Stimulated activated CD8-positive, alpha-beta memory T cell treated with anti-CD3 and anti-CD28 coated beads, Interleukin-15, amount 100 ng/mL, for 24 hours (primary cell): Measurements from ENCODE around the gene TAPBP.
"Not testable (repeated sequence)": the region's sequence is repeated elsewhere in the genome, so short reads cannot be mapped to it uniquely, and the experiment has no call there.

ENCODE experiments used
- DNase-seq: peaks from one replicate; pipeline ENCODE4 v3.0.0-alpha.2; 2020; ENCODE audit warnings: low read depth

TAPBP gene

DNA sequence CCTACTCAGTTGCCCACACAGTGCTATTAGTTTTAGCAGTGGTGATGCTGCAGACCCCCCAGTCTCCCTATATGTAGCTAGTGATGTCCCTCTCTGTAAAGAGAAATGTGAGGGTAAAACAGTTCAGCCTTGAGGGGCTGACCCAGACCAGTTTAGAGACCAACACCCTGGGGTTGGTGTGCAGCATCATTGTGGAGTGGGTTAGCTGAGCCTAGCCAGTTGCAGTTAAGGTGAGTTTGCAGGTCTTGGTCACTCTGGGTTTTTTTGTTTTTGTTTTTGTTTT lies 37.4 kb downstream of the TAPBP start:
- no peak for DNase-seq

DNA sequence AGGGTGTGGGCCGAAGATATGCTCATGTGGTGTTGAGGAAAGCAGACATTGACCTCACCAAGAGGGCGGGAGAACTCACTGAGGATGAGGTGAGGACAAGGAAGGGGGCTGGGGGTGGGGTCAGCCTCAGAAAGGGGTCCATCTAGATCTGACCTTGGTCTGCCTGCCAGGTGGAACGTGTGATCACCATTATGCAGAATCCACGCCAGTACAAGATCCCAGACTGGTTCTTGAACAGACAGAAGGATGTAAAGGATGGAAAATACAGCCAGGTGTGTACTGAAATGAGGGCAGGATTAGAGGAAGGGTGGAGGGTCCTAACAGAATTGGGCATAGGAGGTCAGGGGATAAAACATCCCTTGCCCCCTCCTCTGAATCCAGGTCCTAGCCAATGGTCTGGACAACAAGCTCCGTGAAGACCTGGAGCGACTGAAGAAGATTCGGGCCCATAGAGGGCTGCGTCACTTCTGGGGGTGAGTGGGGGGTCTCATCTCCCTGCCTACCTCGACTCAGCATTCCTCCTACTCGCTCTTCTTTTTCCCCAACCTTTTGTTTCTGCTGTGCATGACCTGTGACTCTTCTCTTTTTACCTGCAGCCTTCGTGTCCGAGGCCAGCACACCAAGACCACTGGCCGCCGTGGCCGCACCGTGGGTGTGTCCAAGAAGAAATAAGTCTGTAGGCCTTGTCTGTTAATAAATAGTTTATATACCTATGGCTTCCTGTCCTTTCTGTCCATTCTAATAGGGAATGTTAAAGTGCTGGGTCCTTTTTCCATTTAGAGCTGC lies 37.9 kb downstream of the TAPBP start:
- not testable (repeated sequence) for DNase-seq

DNA sequence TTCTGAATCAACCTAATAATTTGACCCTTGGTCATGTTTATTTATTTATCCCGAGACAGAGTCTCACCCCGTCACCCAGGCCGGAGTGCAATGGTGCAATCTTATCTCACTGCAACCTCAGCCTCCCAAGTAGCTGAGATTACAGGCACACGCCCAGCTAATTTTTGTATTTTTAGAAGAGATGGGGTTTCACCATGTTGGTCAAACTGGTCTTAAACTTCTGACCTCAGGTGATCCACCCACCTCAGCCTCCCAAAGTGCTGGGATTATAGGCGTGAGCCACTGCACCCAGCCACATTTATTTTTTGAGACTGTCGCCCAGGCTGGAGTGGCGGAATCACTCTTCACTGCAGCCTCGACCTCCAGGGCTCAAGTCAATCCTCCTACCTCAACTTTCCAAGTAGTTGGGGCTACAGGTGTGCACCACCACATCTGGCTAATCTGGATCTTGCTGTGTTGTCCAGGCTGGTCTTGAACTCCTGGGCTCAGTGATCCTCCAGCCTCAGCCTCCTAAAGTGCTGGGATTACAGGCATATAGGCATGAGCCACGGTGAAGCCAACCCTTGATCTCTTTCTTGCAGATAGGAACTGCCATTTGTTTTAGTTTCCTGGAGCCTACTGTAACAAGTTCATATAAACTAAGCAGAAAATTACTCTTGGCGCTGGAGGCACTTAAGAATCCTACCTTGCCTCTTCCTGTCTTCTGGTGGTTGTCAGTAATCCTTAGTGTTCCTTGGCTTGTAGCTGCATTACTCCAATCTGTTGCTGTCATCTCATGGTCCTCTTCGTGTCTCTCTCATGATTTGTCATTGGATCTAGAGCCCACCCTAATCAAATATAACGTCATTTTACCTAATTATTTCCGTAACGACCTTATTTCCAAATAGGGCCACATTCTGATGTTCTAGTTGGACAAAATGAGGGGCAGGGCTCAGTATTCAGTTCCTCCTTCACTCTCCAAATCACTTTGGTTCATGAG lies 39.7 kb downstream of the TAPBP start:
- no peak for DNase-seq

DNA sequence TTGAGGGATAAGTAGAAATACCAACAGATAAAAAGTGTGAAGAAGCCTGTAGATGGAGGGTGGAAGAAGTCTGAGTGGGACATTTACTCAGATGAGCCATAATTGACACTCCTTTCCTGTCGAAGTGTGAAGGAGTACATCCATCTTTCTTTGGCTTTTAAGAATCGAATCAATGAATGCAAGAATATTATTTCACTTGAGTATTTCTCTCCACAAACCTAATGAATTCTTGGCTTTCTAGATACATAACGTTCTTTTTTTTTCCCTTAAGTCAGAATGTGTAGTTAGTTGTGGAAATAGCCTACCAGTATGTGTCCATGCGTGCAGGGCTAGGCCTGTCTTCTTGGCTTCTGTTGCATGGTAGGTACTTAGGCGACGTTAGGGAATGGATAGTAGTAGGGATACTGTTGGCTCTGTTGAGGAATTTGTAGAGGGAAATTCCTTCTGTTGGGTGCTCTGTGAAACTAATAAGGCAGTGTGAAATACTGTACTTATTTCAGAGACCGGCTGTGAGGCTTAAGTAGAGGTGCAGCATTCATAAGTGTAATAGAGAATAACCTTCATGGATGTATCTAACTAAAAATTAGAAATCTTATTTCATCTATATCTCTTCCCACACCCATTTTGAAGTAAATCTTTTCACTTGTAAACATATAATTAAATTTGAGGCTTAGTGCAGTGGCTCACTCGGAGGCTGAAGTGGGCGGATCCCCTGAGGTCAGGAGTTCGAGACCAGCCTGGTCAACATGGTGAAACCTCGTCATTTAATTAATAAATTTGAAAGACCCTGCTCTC lies 40.6 kb downstream of the TAPBP start:
- no peak for DNase-seq

DNA sequence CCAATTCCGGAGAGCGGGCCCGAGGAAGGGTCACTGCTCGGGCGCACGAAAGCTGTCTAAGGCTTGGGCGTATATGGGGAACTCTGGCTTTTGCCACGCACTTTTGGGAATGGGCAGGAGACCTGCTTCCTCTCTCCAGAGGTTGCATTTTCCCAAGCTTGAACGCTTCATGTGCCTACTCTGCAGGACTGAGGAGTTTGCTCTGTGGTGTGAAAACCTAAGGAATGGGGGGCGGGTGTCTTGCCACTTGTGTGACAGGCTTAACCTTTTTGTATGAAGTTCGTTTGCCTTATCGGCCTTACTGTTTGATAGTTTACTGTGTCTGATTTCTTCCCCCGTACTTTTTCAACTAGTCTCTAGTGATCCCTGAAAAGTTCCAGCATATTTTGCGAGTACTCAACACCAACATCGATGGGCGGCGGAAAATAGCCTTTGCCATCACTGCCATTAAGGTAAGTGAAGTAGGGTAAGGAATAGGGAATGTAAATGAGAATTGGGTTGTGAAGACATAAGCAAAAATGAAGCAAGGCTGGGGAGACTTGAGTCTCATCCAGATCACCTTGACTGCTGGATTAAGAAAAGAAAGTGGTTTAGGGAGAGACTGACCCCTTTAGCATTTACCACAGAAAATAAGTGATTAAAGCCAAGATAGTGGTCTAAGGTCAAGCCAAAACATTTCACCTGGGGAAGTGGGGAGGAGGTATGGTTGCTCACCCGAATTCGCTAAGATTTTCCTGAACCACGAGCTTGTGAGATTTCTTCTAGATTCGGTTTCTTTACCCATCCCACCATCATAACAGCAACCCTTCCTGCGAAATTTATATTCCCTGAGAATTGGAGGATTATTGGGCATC lies 41.4 kb downstream of the TAPBP start:
- no peak for DNase-seq

DNA sequence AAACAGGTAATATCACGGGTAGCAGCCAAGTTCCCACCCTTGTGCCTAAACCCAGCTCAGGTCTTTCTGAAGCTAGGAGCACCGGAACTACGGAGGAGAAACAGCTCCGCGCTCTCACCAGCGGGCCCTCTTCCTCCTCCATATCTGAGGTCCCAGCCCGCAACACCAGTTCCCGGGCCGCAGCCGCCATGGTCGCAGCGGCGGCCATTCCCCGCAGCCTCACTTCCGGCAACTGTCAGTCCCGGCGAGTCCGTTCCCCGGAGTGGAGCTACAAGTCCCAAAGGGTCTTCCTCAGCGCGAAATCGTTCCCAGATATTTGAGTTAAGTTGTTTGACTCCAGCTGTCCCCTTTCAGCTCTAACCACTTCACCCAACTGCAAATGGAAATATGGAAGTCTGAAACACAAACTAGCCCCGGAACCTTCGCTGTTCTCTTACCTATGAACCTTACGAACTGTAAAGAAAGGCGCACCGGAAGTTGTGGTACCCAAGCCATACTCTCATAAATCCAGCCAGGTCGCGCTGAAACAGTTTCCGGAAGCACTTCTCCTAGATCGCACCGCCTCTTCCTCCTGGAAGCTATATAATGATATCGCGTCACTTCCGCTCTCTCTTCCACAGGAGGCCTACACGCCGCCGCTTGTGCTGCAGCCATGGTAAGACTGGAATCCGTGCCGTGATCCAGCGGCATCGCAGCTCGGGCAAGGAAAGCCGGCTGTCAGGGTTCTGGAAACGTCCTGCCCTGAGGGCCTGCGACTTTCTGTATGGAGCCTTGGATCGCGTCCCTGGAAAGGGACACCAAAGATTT lies 42.2 kb downstream of the TAPBP start, which contains the start of the genes RPS18 and VPS52:
Gene RPS18, plus strand, starts transcription at position 608 of the 807 bp plus-strand sequence. Its CDS starts 45 bp downstream, at position 653.
Gene VPS52, minus strand, starts transcription at position 409 of the 807 bp plus-strand sequence. Its CDS starts 201 bp downstream, at position 208.
- DNase-seq, result peak; percentile 74

DNA sequence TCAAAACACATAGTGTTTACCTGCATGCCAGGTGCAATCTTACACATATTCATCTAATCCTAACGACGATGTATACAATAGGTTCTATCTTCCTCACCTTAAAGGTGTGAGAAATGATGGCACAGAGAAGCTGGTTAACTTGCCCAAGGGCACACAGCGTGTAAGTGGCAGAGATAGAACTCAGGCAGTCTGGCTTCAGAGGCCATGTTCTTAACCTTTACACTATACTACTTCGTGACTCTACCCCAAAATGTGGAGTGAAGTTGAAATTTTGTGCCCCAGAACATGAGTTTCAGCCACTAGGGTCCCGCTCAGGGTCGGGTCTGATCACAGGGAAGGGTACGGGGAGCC lies 42.8 kb downstream of the TAPBP start:
- no peak for DNase-seq

DNA sequence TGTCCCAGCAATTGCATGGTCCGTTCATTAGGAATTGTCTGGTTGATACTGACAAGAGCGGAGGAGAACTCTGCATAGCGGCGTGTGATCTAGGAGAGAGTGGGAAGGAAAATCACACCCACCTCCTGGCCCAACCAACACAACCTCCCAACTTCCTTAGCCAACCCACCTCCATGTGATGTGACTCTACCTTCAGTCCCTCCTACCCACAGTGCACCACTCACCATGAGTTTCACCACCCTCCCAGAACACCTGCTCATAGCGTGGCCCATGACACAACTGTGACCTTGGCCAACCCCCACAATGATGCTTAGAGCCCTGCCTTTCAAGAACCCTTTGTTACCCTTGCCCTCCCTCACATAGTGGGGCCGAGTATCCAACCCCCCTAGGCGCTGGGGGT lies 49.9 kb downstream of the TAPBP start:
- DNase-seq, result no peak

DNA sequence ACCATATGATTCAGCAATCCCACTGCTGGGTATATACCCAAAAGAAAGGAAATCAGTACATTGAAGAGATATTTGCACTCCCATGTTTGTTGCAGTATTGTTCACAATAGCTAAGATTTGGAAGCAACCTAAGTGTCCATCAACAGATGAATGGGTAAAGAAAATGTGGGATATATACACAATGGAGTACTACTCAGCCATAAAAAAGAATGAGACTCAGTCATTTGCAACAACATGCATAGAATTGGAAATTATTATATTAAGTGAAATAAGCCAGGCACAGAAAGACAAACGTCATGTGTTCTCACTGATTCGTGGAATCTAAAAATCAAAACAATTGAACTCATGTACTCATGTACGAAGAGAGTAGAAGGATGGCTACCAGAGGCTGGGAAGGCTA lies 51.4 kb downstream of the TAPBP start:
- not testable (repeated sequence) for DNase-seq

DNA sequence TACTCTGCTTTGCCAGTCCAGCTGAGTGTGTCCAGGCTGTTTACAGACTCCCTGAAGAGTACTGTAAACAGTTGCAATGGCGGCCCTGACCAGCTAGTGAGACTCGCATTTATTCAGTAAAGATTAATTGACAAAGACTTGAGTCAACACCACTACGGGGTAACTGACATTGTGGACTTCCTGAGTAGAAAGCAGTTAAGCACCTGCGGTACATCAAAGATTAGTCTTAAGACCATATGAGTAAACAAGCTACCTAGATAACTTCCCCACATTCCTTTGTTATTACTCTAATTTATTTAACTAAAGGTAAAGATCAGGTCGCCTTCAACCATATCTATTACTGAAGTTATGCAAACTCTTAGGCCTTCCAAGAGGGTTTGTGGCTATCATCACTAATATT lies 54.8 kb downstream of the TAPBP start:
- no peak for DNase-seq

DNA sequence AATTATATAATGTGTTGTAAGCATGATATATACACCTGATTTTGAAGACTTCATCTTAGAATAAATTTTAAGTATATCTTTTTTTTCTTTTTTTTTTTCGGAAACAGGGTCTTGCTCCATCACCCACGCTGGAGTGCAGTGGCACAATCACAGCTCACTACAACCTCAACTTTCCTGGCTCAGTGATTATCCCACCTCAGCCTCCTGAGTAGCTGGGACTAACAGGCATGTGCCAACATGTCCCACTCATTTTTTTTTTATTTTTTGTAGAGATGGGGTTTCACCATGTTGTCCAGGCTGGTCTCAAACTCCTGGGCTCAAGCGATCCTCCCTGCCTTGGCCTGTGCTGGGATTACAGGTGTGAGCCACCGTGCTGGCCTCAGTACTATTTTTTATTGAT lies 59.3 kb downstream of the TAPBP start:
- DNase-seq, result no peak

DNA sequence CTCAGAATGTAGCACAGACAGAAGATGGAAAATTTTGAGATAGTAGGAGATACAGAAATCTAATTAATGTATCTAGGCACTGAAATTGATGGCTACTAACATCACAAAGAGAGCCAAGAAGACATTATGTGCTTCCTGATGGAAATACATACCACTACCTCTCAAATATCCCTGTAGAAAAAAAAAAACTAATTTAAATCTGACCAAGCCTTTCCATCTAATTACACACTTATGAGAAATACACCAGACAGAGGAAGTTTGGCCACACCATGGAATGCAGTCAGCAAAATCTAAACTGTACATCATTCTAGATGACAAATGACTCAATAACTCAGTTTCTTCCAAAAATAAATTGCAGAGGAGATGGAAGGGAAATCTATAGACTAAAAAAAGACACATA lies 61.1 kb downstream of the TAPBP start:
- DNase-seq, result no peak

DNA sequence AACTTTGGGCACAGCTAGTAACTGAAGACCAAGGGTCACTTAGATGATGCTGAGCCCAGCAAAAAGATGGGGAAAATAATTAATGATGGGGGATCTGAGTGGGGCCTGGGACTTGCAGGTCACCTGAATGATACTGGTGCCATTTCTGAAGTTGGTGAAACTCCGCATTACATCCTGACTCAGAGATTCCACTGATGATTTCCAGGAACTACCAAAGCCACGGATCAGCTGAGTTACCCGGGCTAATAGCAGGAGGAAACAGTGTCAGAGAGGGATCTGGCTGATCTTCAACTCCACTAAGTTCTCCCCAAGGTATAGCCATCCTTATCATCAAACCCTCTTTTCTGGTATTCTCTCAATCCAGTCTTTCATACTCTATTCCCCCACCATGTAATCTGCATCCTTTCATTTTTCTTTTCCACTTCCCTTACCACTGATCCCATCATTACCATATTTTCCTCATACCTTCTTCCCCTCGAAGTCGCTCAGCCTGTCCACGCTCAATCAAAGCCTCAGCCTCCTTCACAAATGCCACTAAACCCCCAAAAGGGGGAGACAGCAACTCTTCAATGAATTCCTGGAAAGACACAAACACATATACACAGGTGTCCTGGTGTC lies 62.4 kb downstream of the TAPBP start:
- DNase-seq, result no peak

DNA sequence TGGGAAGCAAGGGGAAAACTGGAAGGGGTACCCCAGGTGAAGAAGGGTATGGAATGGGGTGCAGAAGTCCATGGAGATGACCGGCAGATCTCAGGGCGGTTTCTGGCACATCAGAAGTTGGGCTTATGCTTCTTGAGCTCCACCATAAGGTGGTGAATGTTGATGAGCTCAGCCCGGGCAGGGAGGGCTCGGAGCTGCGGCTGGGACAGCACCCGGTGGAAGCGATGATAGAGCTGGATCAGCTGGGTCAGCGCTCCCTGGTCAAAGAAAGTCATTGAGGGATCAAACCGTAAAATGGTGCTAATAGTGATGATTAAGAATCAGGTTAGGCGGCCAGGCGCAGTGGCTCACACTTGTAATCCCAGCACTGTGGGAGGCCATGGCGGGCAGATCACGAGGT lies 63.1 kb downstream of the TAPBP start:
- no peak for DNase-seq

DNA sequence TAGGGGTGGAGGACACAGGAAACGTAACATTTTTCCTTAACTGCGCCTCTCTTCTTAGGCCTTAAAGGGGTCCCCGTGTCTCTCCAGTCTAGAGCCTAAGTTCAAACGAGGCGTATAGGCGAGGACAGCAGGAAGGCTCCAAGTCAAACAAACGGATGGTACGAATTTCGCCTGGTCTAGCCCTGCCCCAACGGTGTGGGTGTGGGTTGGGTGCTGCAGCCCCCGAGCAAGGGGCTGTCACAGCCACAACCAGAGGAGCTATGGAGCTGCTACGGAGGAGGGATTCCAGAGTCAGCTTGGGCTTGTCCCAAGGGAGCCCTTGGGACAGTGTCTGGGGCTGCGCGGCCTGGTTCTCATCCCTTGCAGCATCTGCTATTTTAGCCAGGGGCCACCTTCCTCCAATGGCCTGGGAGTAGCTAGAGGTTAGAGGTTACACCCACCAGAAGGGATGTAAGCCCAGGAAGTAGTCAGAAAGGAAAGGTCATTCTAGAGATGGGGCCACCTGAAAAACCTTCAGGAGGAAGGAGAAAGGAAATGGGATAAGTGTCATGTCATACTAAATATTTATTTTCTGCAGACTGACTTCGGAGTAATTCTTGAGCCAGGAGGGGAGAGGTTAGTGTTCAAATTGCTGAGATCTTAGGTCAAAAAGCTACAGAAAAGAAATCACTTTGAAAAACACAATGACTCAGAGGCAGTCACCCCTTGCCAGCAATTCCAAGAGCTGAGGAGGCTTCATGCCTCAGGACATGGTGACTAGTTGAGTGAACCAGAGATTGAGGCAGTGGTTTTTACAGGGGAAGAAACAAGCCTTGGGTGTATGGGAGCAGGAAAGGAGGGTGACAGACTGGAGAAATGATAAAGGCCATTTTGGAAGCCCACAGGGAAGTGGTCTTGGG lies 63.9 kb downstream of the TAPBP start:
- no peak for DNase-seq
